RCC 7860 (cell line): ENCODE data around the gene SLC6A17.

Experiments used
- DNase-seq: peaks from one replicate; pipeline ENCODE4 v3.0.0-alpha.2; 2015; ENCODE audit warnings: low spot score
- FAIRE-seq: peaks from 2 replicates; lab custom pipeline; 2012; peaks lifted over from hg19 to GRCh38; lab: Jason Lieb, UNC

Gene SLC6A17

GRCh38 chr1:110134050-110134595 is 16.2 kb upstream of the SLC6A17 start:
- DNase-seq (no peak), FAIRE-seq (no peak)

GRCh38 chr1:110135246-110135645 is 15.0 kb upstream of the SLC6A17 start:
- FAIRE-seq: no peak
- no peak for DNase-seq

GRCh38 chr1:110135666-110136065 is 14.6 kb upstream of the SLC6A17 start:
- FAIRE-seq (no peak), DNase-seq (no peak)

GRCh38 chr1:110136911-110137310 is 13.4 kb upstream of the SLC6A17 start:
- FAIRE-seq: no peak
- DNase-seq: no peak

GRCh38 chr1:110138956-110139355 is 11.3 kb upstream of the SLC6A17 start:
- no peak for DNase-seq
- FAIRE-seq: no peak

GRCh38 chr1:110144366-110144765 is 5.9 kb upstream of the SLC6A17 start:
- no peak for DNase-seq
- no peak for FAIRE-seq

GRCh38 chr1:110148961-110149360 is 1.3 kb upstream of the SLC6A17 start:
- FAIRE-seq: no peak
- DNase-seq: no peak

- FAIRE-seq: no peak
- DNase-seq: no peak
These were observed 928 bp downstream of the SLC6A17 start for GRCh38 chr1:110151175-110151669.

- DNase-seq (peak; percentile 22), FAIRE-seq (no peak)
These were observed 2.0 kb downstream of the SLC6A17 start for GRCh38 chr1:110152133-110152785.

GRCh38 chr1:110153407-110153950 is 3.2 kb downstream of the SLC6A17 start:
- no peak for DNase-seq

GRCh38 chr1:110155878-110156522 is 5.7 kb downstream of the SLC6A17 start:
- FAIRE-seq: no peak
- peak; percentile 12 for DNase-seq

More at GRCh38 chr1:110153407-110153950, 3.2 kb downstream of the SLC6A17 start:
- FAIRE-seq: no peak

GRCh38 chr1:110158261-110158660 is 8.0 kb downstream of the SLC6A17 start:
- DNase-seq: no peak

GRCh38 chr1:110159168-110159567 is 8.9 kb downstream of the SLC6A17 start:
- DNase-seq (no peak), FAIRE-seq (no peak)

More at GRCh38 chr1:110158261-110158660, 8.0 kb downstream of the SLC6A17 start:
- FAIRE-seq: no peak

GRCh38 chr1:110160538-110161100 is 10.3 kb downstream of the SLC6A17 start:
- DNase-seq: no peak
- no peak for FAIRE-seq

GRCh38 chr1:110161165-110161564 is 10.9 kb downstream of the SLC6A17 start:
- FAIRE-seq (no peak), DNase-seq (no peak)

- FAIRE-seq (no peak), DNase-seq (no peak)
These were observed 11.6 kb downstream of the SLC6A17 start for GRCh38 chr1:110161849-110162248.

GRCh38 chr1:110163591-110163990 is 13.3 kb downstream of the SLC6A17 start:
- no peak for FAIRE-seq
- DNase-seq: no peak

GRCh38 chr1:110164725-110165350 is 14.5 kb downstream of the SLC6A17 start:
- FAIRE-seq (no peak), DNase-seq (no peak)

- FAIRE-seq: no peak
- DNase-seq: no peak
These were observed 15.5 kb downstream of the SLC6A17 start for GRCh38 chr1:110165761-110166231.

- DNase-seq (no peak), FAIRE-seq (no peak)
These were observed 16.6 kb downstream of the SLC6A17 start for GRCh38 chr1:110166861-110167260.
